ENCODE data around the gene SGSM2. TPM values are rescaled to one million over a fixed set of nuclear protein-coding genes. Genes with fewer than 3 reads are reported as not detected.

The SGSM2 gene
- total RNA-seq, 2 experiments from 2014 or later: 21.4 to 28.0 TPM

GRCh38 chr17:2357237-2357636 is 19.9 kb downstream of the SGSM2 start:
- H3K27me3 Mint-ChIP-seq: no peaks in the 10 kb centered on the region
- no peaks in the 10 kb centered on the region for H3K9me3 Mint-ChIP-seq (ENCODE audit: low read depth)

GRCh38 chr17:2357931-2358434 is 20.7 kb downstream of the SGSM2 start:
- Mint-ChIP-seq H3K4me3 (no peak overlapping the region), H3K27me3 (no peaks in the 10 kb centered on the region), H3K4me1 (peaks cover 15% of the 10 kb centered on the region), H3K9me3 (ENCODE audit: low read depth) (no peaks in the 10 kb centered on the region), H3K36me3 (ENCODE audit: low read depth) (peaks cover 5% of the 10 kb centered on the region), H3K27ac (no peak overlapping the region)
- ChIA-PET CTCF (interaction anchor here (1.5 to 1.7 kb wide), 2 partner anchors 25 to 58 kb away, joined by 3 to 4 read pairs; no protein-coding TSS in a partner anchor), POLR2A (no interaction called here)
- DNase-seq (no peak), ATAC-seq (no peak)
- intact Hi-C loops (cut with DNase I, micrococcal nuclease): no loop called here

More at GRCh38 chr17:2357237-2357636, 19.9 kb downstream of the SGSM2 start:
- peaks cover 16% of the 10 kb centered on the region for H3K4me1 Mint-ChIP-seq
- CTCF ChIA-PET: interaction anchor here (1.5 to 1.7 kb wide), 2 partner anchors 25 to 59 kb away, joined by 3 to 4 read pairs; no protein-coding TSS in a partner anchor
- H3K27ac Mint-ChIP-seq: no peak overlapping the region
- no peak overlapping the region for H3K4me3 Mint-ChIP-seq
- DNase-seq: no peak
- intact Hi-C loops (cut with DNase I, micrococcal nuclease): no loop called here
- peaks cover 2% of the 10 kb centered on the region for H3K36me3 Mint-ChIP-seq (ENCODE audit: low read depth)
- POLR2A ChIA-PET: no interaction called here
- no peak for ATAC-seq

GRCh38 chr17:2361010-2361760 is 23.9 kb downstream of the SGSM2 start:
- POLR2A ChIA-PET: no interaction called here
- CTCF ChIA-PET: interaction anchor here (0.6 to 2.4 kb wide), 4 partner anchors 8 to 206 kb away, joined by 3 to 12 read pairs (median 4); no protein-coding TSS in a partner anchor
- H3K36me3 Mint-ChIP-seq (ENCODE audit: low read depth): peaks cover 5% of the 10 kb centered on the region
- H3K4me3 Mint-ChIP-seq: no peak overlapping the region
- intact Hi-C loops (cut with DNase I, micrococcal nuclease): no loop called here
- H3K27me3 Mint-ChIP-seq: no peaks in the 10 kb centered on the region
- no peaks in the 10 kb centered on the region for H3K9me3 Mint-ChIP-seq (ENCODE audit: low read depth)
- no peak overlapping the region for H3K27ac Mint-ChIP-seq
- no peaks in the 10 kb centered on the region for H3K4me1 Mint-ChIP-seq
- DNase-seq (no peak), ATAC-seq (no peak)

- intact Hi-C loops (cut with DNase I, micrococcal nuclease): no loop called here
- Mint-ChIP-seq H3K27me3 (no peaks in the 10 kb centered on the region), H3K4me3 (no peak overlapping the region), H3K27ac (no peak overlapping the region), H3K4me1 (no peaks in the 10 kb centered on the region), H3K9me3 (ENCODE audit: low read depth) (no peaks in the 10 kb centered on the region), H3K36me3 (ENCODE audit: low read depth) (peaks cover 5% of the 10 kb centered on the region)
- DNase-seq (no peak), ATAC-seq (no peak)
- ChIA-PET POLR2A (no interaction called here), CTCF (interaction anchor here (1.4 to 2.4 kb wide), 2 partner anchors 9 to 21 kb away, joined by 3 to 12 read pairs; no protein-coding TSS in a partner anchor)
Observed at GRCh38 chr17:2362016-2362415, 24.7 kb downstream of the SGSM2 start.

GRCh38 chr17:2362416-2362815 is 25.1 kb downstream of the SGSM2 start:
- H3K27me3 Mint-ChIP-seq: no peaks in the 10 kb centered on the region
- H3K4me3 Mint-ChIP-seq: no peak overlapping the region
- DNase-seq: no peak
- intact Hi-C loops (cut with DNase I, micrococcal nuclease): no loop called here
- H3K27ac Mint-ChIP-seq: no peak overlapping the region
- CTCF ChIA-PET: interaction anchor here (2.0 to 2.4 kb wide), 2 partner anchors 20 kb away, joined by 5 to 12 read pairs; no protein-coding TSS in a partner anchor
- H3K9me3 Mint-ChIP-seq (ENCODE audit: low read depth): no peaks in the 10 kb centered on the region
- H3K4me1 Mint-ChIP-seq: no peaks in the 10 kb centered on the region
- H3K36me3 Mint-ChIP-seq (ENCODE audit: low read depth): peaks cover 5% of the 10 kb centered on the region
- ATAC-seq: no peak
- POLR2A ChIA-PET: no interaction called here

- ATAC-seq: no peak
- no peaks in the 10 kb centered on the region for H3K9me3 Mint-ChIP-seq (ENCODE audit: low read depth)
- POLR2A ChIA-PET: no interaction called here
- CTCF ChIA-PET: interaction anchor here (1.7 to 2.0 kb wide), 2 partner anchors 20 to 53 kb away, joined by 4 to 5 read pairs; no protein-coding TSS in a partner anchor
- DNase-seq: no peak
- no peaks in the 10 kb centered on the region for H3K27me3 Mint-ChIP-seq
- intact Hi-C loops (cut with DNase I, micrococcal nuclease): no loop called here
- no peaks in the 10 kb centered on the region for H3K4me1 Mint-ChIP-seq
- no peak overlapping the region for H3K27ac Mint-ChIP-seq
- H3K4me3 Mint-ChIP-seq: no peak overlapping the region
- H3K36me3 Mint-ChIP-seq (ENCODE audit: low read depth): peaks cover 3% of the 10 kb centered on the region
Observed at GRCh38 chr17:2362881-2363280, 25.6 kb downstream of the SGSM2 start.

- no peak for DNase-seq
- Mint-ChIP-seq H3K4me3 (no peak overlapping the region), H3K36me3 (ENCODE audit: low read depth) (peaks cover 3% of the 10 kb centered on the region), H3K9me3 (ENCODE audit: low read depth) (no peaks in the 10 kb centered on the region), H3K27me3 (no peaks in the 10 kb centered on the region), H3K4me1 (no peaks in the 10 kb centered on the region), H3K27ac (no peak overlapping the region)
- no peak for ATAC-seq
- CTCF ChIA-PET: interaction anchor here (1.7 to 2.0 kb wide), 2 partner anchors 19 to 53 kb away, joined by 4 to 5 read pairs; no protein-coding TSS in a partner anchor
- POLR2A ChIA-PET: no interaction called here
- intact Hi-C loops (cut with DNase I, micrococcal nuclease): no loop called here
Observed at GRCh38 chr17:2363318-2363717, 26.0 kb downstream of the SGSM2 start.

GRCh38 chr17:2363851-2364762 is 26.8 kb downstream of the SGSM2 start:
- H3K4me1 Mint-ChIP-seq: no peaks in the 10 kb centered on the region
- ChIA-PET POLR2A (interaction anchor here (0.5 kb wide), 1 partner anchor 46 kb away, joined by 9 read pairs; no protein-coding TSS in a partner anchor), CTCF (interaction anchor here (1.7 to 2.0 kb wide), 2 partner anchors 18 to 52 kb away, joined by 4 to 5 read pairs; no protein-coding TSS in a partner anchor)
- no peak for DNase-seq
- H3K27me3 Mint-ChIP-seq: no peaks in the 10 kb centered on the region
- H3K36me3 Mint-ChIP-seq (ENCODE audit: low read depth): peaks cover 3% of the 10 kb centered on the region
- H3K4me3 Mint-ChIP-seq: no peak overlapping the region
- no peak overlapping the region for H3K27ac Mint-ChIP-seq
- H3K9me3 Mint-ChIP-seq (ENCODE audit: low read depth): no peaks in the 10 kb centered on the region
- ATAC-seq: no peak
- intact Hi-C loops (cut with DNase I, micrococcal nuclease): no loop called here

GRCh38 chr17:2364763-2365116 is 27.4 kb downstream of the SGSM2 start:
- Mint-ChIP-seq H3K27me3 (no peaks in the 10 kb centered on the region), H3K36me3 (ENCODE audit: low read depth) (peaks cover 3% of the 10 kb centered on the region), H3K27ac (no peak overlapping the region), H3K9me3 (ENCODE audit: low read depth) (no peaks in the 10 kb centered on the region), H3K4me1 (no peaks in the 10 kb centered on the region), H3K4me3 (no peak overlapping the region)
- ChIA-PET CTCF (interaction anchor here (1.2 to 1.7 kb wide), 2 partner anchors 11 to 51 kb away, joined by 5 read pairs; no protein-coding TSS in a partner anchor), POLR2A (interaction anchor here (0.5 kb wide), 1 partner anchor 47 kb away, joined by 9 read pairs; no protein-coding TSS in a partner anchor)
- ATAC-seq (no peak), DNase-seq (no peak)
- intact Hi-C loops (cut with DNase I, micrococcal nuclease): no loop called here

- Mint-ChIP-seq H3K36me3 (ENCODE audit: low read depth) (peaks cover 3% of the 10 kb centered on the region), H3K27me3 (no peaks in the 10 kb centered on the region), H3K4me3 (no peak overlapping the region), H3K9me3 (ENCODE audit: low read depth) (no peaks in the 10 kb centered on the region), H3K4me1 (no peaks in the 10 kb centered on the region), H3K27ac (no peak overlapping the region)
- no peak for ATAC-seq
- POLR2A ChIA-PET: no interaction called here
- CTCF ChIA-PET: interaction anchor here (1.2 to 1.7 kb wide), 3 partner anchors 12 to 51 kb away, joined by 4 to 5 read pairs (median 5); no protein-coding TSS in a partner anchor
- DNase-seq: no peak
- intact Hi-C loops (cut with DNase I, micrococcal nuclease): no loop called here
Observed at GRCh38 chr17:2365132-2365531, 27.8 kb downstream of the SGSM2 start.
